Measurements from ENCODE around the gene FCER1G.
"Not testable (repeated sequence)": the region's sequence is repeated elsewhere in the genome, so short reads cannot be mapped to it uniquely, and the experiment has no call there.

The FCER1G gene

GRCh38 chr1:161250829-161251228, 35.7 kb downstream of the FCER1G start:
- H3K4me2 ChIP-seq: no peak overlapping the region
- no peak overlapping the region for H3K9ac ChIP-seq
- H4K20me1 ChIP-seq: no peaks in the 10 kb centered on the region
- H3K9me3 ChIP-seq: peaks cover 20% of the 10 kb centered on the region
- peaks cover 8% of the 10 kb centered on the region; the same call in 1 of the 2 replicates for H3K4me1 ChIP-seq
- no peak for TF ChIP-seq Cebpa-rat (IDR thresholded peaks at IDR 0.05)
- no peak overlapping the region for H3K27ac ChIP-seq
- H3K4me3 ChIP-seq: no peak overlapping the region
- no peaks in the 10 kb centered on the region for H3K27me3 ChIP-seq
- H3K36me3 ChIP-seq: no peaks in the 10 kb centered on the region

GRCh38 chr1:161251579-161251978, 36.5 kb downstream of the FCER1G start:
- Histone ChIP-seq H3K4me3 (no peak overlapping the region), H3K9ac (no peak overlapping the region), H3K9me3 (peaks cover 27% of the 10 kb centered on the region), H4K20me1 (no peaks in the 10 kb centered on the region), H3K27ac (no peak overlapping the region), H3K27me3 (no peaks in the 10 kb centered on the region), H3K4me2 (no peak overlapping the region), H3K4me1 (peaks cover 8% of the 10 kb centered on the region; the same call in 1 of the 2 replicates), H3K36me3 (no peaks in the 10 kb centered on the region)
- no peak for TF ChIP-seq Cebpa-rat (IDR thresholded peaks at IDR 0.05)

- Histone ChIP-seq H3K9me3 (peaks cover 46% of the 10 kb centered on the region), H3K4me1 (peaks cover 20% of the 10 kb centered on the region), H3K4me2 (peak overlapping the region; percentile 17; the same call in 1 of the 2 replicates)
- H3K27ac ChIP-seq, H3K4me3 ChIP-seq, H3K9ac ChIP-seq, H3K27me3 ChIP-seq, H3K36me3 ChIP-seq, H4K20me1 ChIP-seq: not testable (repeated sequence)
These were observed 40.2 kb downstream of the FCER1G start for GRCh38 chr1:161255302-161255701.

GRCh38 chr1:161255955-161256520, 40.9 kb downstream of the FCER1G start:
- Histone ChIP-seq H3K9me3 (peaks cover 39% of the 10 kb centered on the region), H3K4me1 (peaks cover 28% of the 10 kb centered on the region)
- H3K36me3 ChIP-seq, H3K4me3 ChIP-seq, H3K4me2 ChIP-seq, H3K27me3 ChIP-seq, H4K20me1 ChIP-seq, H3K27ac ChIP-seq, H3K9ac ChIP-seq: not testable (repeated sequence)

- H3K4me3 ChIP-seq, H3K4me2 ChIP-seq, H3K27ac ChIP-seq: not testable (repeated sequence)
These were observed 42.0 kb downstream of the FCER1G start for GRCh38 chr1:161257109-161257508.

GRCh38 chr1:161258439-161259344, 43.6 kb downstream of the FCER1G start, which contains the start of gene PCP4L1:
Gene PCP4L1 (plus strand): TSS chr1:161258745. CDS start chr1:161258975, 230 bp downstream.
- Histone ChIP-seq H3K4me1 (peaks cover 45% of the 10 kb centered on the region), H3K27me3 (no peaks in the 10 kb centered on the region), H3K4me3 (no peak within 1 kb of the TSS), H4K20me1 (no peaks in the 10 kb centered on the region), H3K4me2 (peak within 1 kb of the TSS; percentile 92), H3K36me3 (no peaks in the 10 kb centered on the region), H3K27ac (no peak within 1 kb of the TSS), H3K9ac (no peak within 1 kb of the TSS), H3K9me3 (peaks cover 38% of the 10 kb centered on the region)
- TF ChIP-seq Cebpa-rat (IDR thresholded peaks at IDR 0.05): no peak

More at GRCh38 chr1:161257109-161257508, 42.0 kb downstream of the FCER1G start:
- H4K20me1 ChIP-seq, H3K36me3 ChIP-seq, H3K27me3 ChIP-seq, H3K9ac ChIP-seq: not testable (repeated sequence)
- H3K4me1 ChIP-seq: peaks cover 38% of the 10 kb centered on the region
- peaks cover 38% of the 10 kb centered on the region for H3K9me3 ChIP-seq

GRCh38 chr1:161259345-161259702, 44.2 kb downstream of the FCER1G start:
- no peak for TF ChIP-seq Cebpa-rat (IDR thresholded peaks at IDR 0.05)
- no peak overlapping the region for H3K4me3 ChIP-seq
- H3K4me2 ChIP-seq: peak overlapping the region; percentile 92
- H3K4me1 ChIP-seq: peaks cover 45% of the 10 kb centered on the region
- H3K9me3 ChIP-seq: peaks cover 38% of the 10 kb centered on the region
- no peaks in the 10 kb centered on the region for H3K36me3 ChIP-seq
- no peaks in the 10 kb centered on the region for H4K20me1 ChIP-seq
- no peak overlapping the region for H3K27ac ChIP-seq
- H3K27me3 ChIP-seq: no peaks in the 10 kb centered on the region
- H3K9ac ChIP-seq: no peak overlapping the region

- no peaks in the 10 kb centered on the region for H3K36me3 ChIP-seq
- H3K4me1 ChIP-seq: peaks cover 44% of the 10 kb centered on the region
- H3K4me3 ChIP-seq: no peak overlapping the region
- peak overlapping the region; percentile 92 for H3K4me2 ChIP-seq
- H3K27me3 ChIP-seq: no peaks in the 10 kb centered on the region
- peaks cover 38% of the 10 kb centered on the region for H3K9me3 ChIP-seq
- H3K9ac ChIP-seq: no peak overlapping the region
- no peak for TF ChIP-seq Cebpa-rat (IDR thresholded peaks at IDR 0.05)
- no peaks in the 10 kb centered on the region for H4K20me1 ChIP-seq
- no peak overlapping the region for H3K27ac ChIP-seq
These were observed 44.7 kb downstream of the FCER1G start for GRCh38 chr1:161259765-161260164.

GRCh38 chr1:161260376-161261260, 45.5 kb downstream of the FCER1G start:
- Histone ChIP-seq H3K4me1 (peaks cover 37% of the 10 kb centered on the region), H3K4me2 (peak overlapping the region; percentile 92), H3K9me3 (peaks cover 35% of the 10 kb centered on the region), H3K9ac (peak overlapping the region; percentile 51), H4K20me1 (no peaks in the 10 kb centered on the region), H3K4me3 (peak overlapping the region; percentile 43; the same call in 1 of the 2 replicates), H3K27ac (peak overlapping the region; percentile 3; the same call in 1 of the 2 replicates), H3K36me3 (no peaks in the 10 kb centered on the region), H3K27me3 (no peaks in the 10 kb centered on the region; the same call in 1 of the 2 replicates)
- no peak for TF ChIP-seq Cebpa-rat (IDR thresholded peaks at IDR 0.05)
